IPS-20b (cell line): ENCODE data around the gene PCSK1.
"Not testable (repeated sequence)": the region's sequence is repeated elsewhere in the genome, so short reads cannot be mapped to it uniquely, and the experiment has no call there.

Experiments
- H3K27ac ChIP-seq: one replicate; pipeline ENCODE4 v1.5.1; 2013; ENCODE audit warnings: low read length
- H3K27me3 ChIP-seq: 2 replicates; pipeline ENCODE4 v1.6.1; 2013; ENCODE audit warnings: mild to moderate bottlenecking, low read length, inconsistent platforms; ENCODE audit not compliant: insufficient read depth
- H3K36me3 ChIP-seq: 2 replicates; pipeline ENCODE4 v1.6.1; 2013; ENCODE audit warnings: low read depth, mild to moderate bottlenecking, inconsistent platforms, low read length, moderate library complexity; ENCODE audit not compliant: insufficient read depth
- H3K4me1 ChIP-seq: 2 replicates; pipeline ENCODE4 v1.6.1; 2013; ENCODE audit warnings: mild to moderate bottlenecking, control low read depth, inconsistent platforms, low read length, moderate library complexity; ENCODE audit not compliant: insufficient read depth
- H3K4me3 ChIP-seq: 2 replicates; pipeline ENCODE4 v1.5.1; 2013; ENCODE audit warnings: mild to moderate bottlenecking, low read length, inconsistent platforms
- H3K9ac ChIP-seq: 2 replicates; pipeline ENCODE4 v1.6.1; 2013; ENCODE audit warnings: low read depth, mild to moderate bottlenecking, inconsistent platforms, low read length, moderate library complexity
- H3K9me3 ChIP-seq: 2 replicates; pipeline ENCODE4 v1.6.1; 2013; ENCODE audit warnings: mild to moderate bottlenecking, low read depth, low read length, inconsistent platforms; ENCODE audit not compliant: insufficient read depth

The PCSK1 gene

GRCh38 chr5:96415897-96416296, 17.2 kb downstream of the PCSK1 start:
- H3K4me1 ChIP-seq, result no peaks in the 10 kb centered on the region
- H3K27me3 ChIP-seq, result no peaks in the 10 kb centered on the region
- no peak overlapping the region for H3K27ac ChIP-seq
- no peak overlapping the region for H3K9ac ChIP-seq
- no peaks in the 10 kb centered on the region for H3K9me3 ChIP-seq
- H3K36me3 ChIP-seq, result no peaks in the 10 kb centered on the region
- H3K4me3 ChIP-seq, result no peak overlapping the region

DNA sequence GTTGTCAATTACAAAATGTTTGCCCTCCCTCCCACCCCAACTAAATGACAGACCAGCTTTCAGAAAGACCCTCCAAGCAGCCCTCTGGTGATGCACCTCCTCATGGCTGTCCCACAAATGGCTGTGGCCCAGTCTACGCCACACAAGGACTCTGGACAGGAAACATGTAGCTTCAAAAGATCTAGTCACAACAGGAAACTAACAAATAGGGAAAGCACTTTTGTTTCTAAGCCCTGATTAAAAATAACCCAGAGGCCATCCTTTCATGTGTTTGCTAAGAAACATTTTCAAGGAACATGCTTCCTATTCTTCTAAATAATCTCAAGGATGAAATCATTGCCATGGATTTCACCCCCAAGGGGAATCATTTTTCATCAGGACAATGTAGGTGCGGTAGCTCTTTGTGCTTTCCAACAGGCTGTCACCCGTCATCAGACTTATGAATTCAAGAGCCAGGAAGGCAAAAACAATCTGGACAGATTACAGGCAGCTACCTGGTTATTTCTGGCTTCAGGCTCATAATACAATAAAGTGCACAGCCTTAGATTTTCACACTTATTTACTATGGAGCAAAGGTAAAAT, 20.1 kb downstream of the PCSK1 start:
- H3K9me3 ChIP-seq, result no peaks in the 10 kb centered on the region
- no peak overlapping the region for H3K4me3 ChIP-seq
- no peak overlapping the region for H3K9ac ChIP-seq
- H3K27me3 ChIP-seq, result no peaks in the 10 kb centered on the region
- no peaks in the 10 kb centered on the region for H3K4me1 ChIP-seq
- no peak overlapping the region for H3K27ac ChIP-seq
- H3K36me3 ChIP-seq, result no peaks in the 10 kb centered on the region

DNA sequence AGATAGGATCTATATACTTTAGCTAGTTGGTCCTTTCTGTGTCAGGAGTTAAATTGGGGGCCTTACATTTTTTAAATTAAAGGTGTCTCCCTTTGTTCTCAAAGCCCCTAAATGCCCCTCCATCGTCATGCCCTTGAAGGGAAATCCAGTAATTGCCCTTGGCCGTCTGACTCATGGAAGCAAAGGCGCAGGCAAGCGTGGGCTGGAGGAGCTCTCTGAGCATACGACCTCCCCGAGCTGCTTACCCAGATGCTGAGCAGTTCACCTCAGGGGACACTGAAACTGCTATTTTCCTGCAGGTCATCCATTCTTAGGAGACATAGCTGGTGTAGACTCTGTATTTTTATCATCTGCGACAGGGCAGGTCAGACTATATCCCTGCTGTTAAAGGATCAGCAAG, 23.0 kb downstream of the PCSK1 start:
- Histone ChIP-seq H3K9me3 (no peaks in the 10 kb centered on the region), H3K27ac (no peak overlapping the region), H3K27me3 (no peaks in the 10 kb centered on the region), H3K4me1 (no peaks in the 10 kb centered on the region), H3K9ac (no peak overlapping the region), H3K36me3 (no peaks in the 10 kb centered on the region), H3K4me3 (no peak overlapping the region)

DNA sequence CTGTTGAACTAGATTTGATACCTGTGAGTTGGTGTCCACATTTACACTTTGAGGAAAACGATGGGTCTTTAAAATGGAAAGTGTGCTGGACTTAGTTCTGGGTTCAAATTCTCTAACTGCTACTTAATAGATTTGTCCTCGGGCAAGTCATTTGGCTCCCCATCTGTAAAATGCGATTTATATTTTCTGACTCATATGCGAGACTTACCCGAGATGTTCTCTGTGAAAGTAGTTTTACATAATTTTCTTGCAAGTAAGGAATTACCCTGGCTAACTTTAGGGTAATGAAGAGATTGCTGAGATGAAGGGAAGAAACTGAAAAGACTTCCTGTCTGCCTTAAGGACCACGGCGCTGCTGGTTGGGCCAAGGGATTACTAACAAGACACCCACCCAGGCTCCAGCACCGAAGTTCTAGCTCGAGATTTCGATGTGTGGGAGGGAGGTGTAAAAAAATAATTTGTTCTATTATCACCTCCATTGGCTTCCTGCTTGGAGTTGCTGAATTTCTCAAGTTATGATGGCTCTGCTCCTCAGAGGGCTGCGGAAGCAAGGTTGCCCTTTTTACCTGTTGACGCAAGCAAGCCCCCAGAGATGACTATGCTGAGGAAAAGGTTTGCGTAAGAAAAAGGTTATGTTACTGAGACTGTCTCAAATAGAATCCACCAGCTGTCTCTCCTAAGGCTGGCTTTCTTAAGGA, 24.1 kb downstream of the PCSK1 start:
- H3K9ac ChIP-seq, result no peak overlapping the region
- no peak overlapping the region for H3K27ac ChIP-seq
- no peak overlapping the region for H3K4me3 ChIP-seq
- H3K4me1 ChIP-seq, result peaks cover 5% of the 10 kb centered on the region; the same call in 1 of the 2 replicates
- H3K27me3 ChIP-seq, result no peaks in the 10 kb centered on the region
- H3K36me3 ChIP-seq, result no peaks in the 10 kb centered on the region
- no peaks in the 10 kb centered on the region for H3K9me3 ChIP-seq

GRCh38 chr5:96408210-96408777, 24.8 kb downstream of the PCSK1 start:
- Histone ChIP-seq H3K4me3 (no peak overlapping the region), H3K9ac (no peak overlapping the region), H3K36me3 (no peaks in the 10 kb centered on the region), H3K9me3 (no peaks in the 10 kb centered on the region), H3K27me3 (no peaks in the 10 kb centered on the region), H3K27ac (no peak overlapping the region), H3K4me1 (peaks cover 6% of the 10 kb centered on the region; the same call in 1 of the 2 replicates)

DNA sequence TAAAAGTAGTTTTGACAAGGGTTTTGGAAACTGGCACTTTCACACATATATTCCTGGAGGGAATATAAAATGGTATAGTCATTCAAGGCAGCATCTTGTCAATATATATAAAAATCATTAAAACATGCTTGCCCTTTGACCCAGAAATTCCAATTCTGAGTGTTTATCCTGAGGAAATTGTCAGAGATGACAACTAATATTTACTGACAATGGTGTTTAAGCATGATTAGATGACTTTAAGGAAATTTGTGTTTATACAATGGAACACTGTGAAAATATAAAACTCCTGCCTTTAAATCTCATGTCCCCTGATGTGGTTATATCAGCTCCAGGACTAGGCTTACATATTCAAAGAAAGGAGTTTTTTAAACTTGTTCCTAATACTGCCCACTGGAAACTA, 25.6 kb downstream of the PCSK1 start:
- Histone ChIP-seq H3K27ac (no peak overlapping the region), H3K4me3 (no peak overlapping the region), H3K4me1 (peaks cover 6% of the 10 kb centered on the region; the same call in 1 of the 2 replicates), H3K9ac (no peak overlapping the region), H3K9me3 (no peaks in the 10 kb centered on the region), H3K36me3 (no peaks in the 10 kb centered on the region), H3K27me3 (no peaks in the 10 kb centered on the region)

- Histone ChIP-seq H3K27ac (no peak overlapping the region), H3K27me3 (no peaks in the 10 kb centered on the region), H3K36me3 (no peaks in the 10 kb centered on the region), H3K9me3 (no peaks in the 10 kb centered on the region), H3K4me3 (no peak overlapping the region), H3K9ac (no peak overlapping the region), H3K4me1 (peaks cover 6% of the 10 kb centered on the region; the same call in 1 of the 2 replicates)
Measured at GRCh38 chr5:96404191-96404867, 28.7 kb downstream of the PCSK1 start.

DNA sequence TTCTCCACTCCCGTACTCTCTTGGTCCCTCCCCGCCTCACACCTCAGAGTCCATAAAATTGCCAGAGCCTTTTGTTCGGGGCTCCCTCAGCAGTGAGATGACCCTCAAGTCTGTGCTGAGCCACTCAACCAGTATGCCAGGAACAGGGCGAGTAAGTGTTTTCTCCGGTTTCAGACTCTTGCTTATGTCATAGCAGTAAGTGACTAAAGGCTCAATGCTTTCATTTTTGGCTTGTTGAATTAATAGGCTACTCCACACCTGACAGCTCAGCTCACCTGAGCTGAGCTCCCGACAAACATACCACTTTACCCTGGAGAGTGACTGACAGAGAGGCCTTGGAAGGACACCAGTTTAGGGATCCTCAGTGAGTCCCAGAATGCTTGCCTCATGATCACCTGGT, 30.5 kb downstream of the PCSK1 start:
- no peaks in the 10 kb centered on the region for H3K27me3 ChIP-seq
- peaks cover 6% of the 10 kb centered on the region; the same call in 1 of the 2 replicates for H3K4me1 ChIP-seq
- no peak overlapping the region for H3K9ac ChIP-seq
- H3K4me3 ChIP-seq, result no peak overlapping the region
- no peaks in the 10 kb centered on the region for H3K9me3 ChIP-seq
- H3K27ac ChIP-seq, result no peak overlapping the region
- no peaks in the 10 kb centered on the region for H3K36me3 ChIP-seq

GRCh38 chr5:96396878-96397277, 36.2 kb downstream of the PCSK1 start:
- Histone ChIP-seq H3K4me1 (no peaks in the 10 kb centered on the region), H3K27me3 (no peaks in the 10 kb centered on the region), H3K27ac (no peak overlapping the region), H3K9ac (no peak overlapping the region), H3K4me3 (no peak overlapping the region), H3K36me3 (no peaks in the 10 kb centered on the region), H3K9me3 (no peaks in the 10 kb centered on the region)

DNA sequence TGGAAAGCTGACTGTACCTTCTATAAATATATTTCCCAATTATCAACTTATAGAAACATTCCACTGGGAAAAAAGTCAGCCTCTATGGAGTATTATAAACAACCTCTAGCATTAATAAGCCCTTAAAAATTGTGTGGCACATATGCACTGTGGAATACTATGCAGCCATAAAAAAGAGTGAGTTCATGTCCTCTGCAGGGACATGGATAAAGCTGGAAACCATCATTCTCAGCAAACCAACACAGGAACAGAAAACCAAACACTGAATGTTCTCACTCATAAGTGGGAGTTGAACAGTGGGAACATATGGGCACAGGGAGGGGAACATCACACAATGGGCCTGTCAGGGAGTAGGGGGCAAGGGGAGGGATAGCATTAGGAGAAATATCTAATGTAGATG, 37.8 kb downstream of the PCSK1 start:
- not testable (repeated sequence) for H3K9me3 ChIP-seq, H3K27me3 ChIP-seq, H3K4me3 ChIP-seq, H3K27ac ChIP-seq, H3K36me3 ChIP-seq, H3K9ac ChIP-seq, H3K4me1 ChIP-seq

- H3K4me1 ChIP-seq, result no peaks in the 10 kb centered on the region
- no peak overlapping the region for H3K27ac ChIP-seq
- H3K4me3 ChIP-seq, result no peak overlapping the region
- no peak overlapping the region for H3K9ac ChIP-seq
- no peaks in the 10 kb centered on the region for H3K9me3 ChIP-seq
- no peaks in the 10 kb centered on the region for H3K27me3 ChIP-seq
- no peaks in the 10 kb centered on the region for H3K36me3 ChIP-seq
Measured at GRCh38 chr5:96391921-96392320, 41.1 kb downstream of the PCSK1 start.

DNA sequence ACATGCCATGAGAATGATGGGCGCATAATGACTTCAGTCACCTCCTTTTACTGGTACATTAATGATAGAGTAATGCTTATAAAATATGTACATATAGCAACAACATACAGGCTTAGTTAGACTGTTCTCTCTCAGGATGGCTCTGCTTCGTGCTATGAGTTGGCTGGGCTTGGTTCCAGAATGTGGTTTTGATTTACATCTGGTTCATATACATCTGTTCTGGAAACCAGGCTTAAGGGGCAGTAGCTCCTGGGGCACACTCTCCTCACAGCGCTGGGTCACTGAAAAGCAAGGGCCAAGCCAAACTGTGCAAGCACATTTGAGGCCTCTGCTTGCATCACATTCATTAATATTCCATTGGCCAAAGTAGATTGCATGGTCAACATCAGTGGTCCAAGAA, 44.9 kb downstream of the PCSK1 start:
- no peak overlapping the region for H3K4me3 ChIP-seq
- no peak overlapping the region for H3K9ac ChIP-seq

More for the DNA sequence above, 44.9 kb downstream of the PCSK1 start:
- no peaks in the 10 kb centered on the region for H3K27me3 ChIP-seq
- H3K9me3 ChIP-seq, result no peaks in the 10 kb centered on the region
- no peak overlapping the region for H3K27ac ChIP-seq
- peaks cover 15% of the 10 kb centered on the region; the same call in 1 of the 2 replicates for H3K4me1 ChIP-seq
- no peaks in the 10 kb centered on the region for H3K36me3 ChIP-seq
